A673 (cell line): Measurements from ENCODE around the gene SCO2. TPM values are rescaled to one million over a fixed set of nuclear protein-coding genes. Genes with fewer than 3 reads are reported as not detected.
"Not testable (repeated sequence)": the region's sequence is repeated elsewhere in the genome, so short reads cannot be mapped to it uniquely, and the experiment has no call there.

Source experiments
- BruUV-seq: library from RNA; stranded (reverse); fragments of 400-500 nt; replicated peaks from 2 replicates; lab custom pipeline; 2021; lab: Mats Ljungman, UMichigan
- CTCF ChIA-PET: fragments of 300-600 bp; sonication (Branson Sonifier 250); formaldehyde crosslinking; loops from one replicate; lab custom pipeline; 2022; ENCODE audit warnings: antibody characterized with exemption; lab: Charles Lee
- POLR2A ChIA-PET: fragments of 300-600 bp; sonication (Branson Sonifier 250); formaldehyde crosslinking; loops from one replicate; lab custom pipeline; 2022; ENCODE audit warnings: antibody characterized with exemption; ENCODE audit not compliant: low non-redundant PET; lab: Charles Lee
- DNase-seq: peaks from one replicate; pipeline ENCODE4 v3.0.0-alpha.2; 2015; ENCODE audit warnings: low spot score
- H3K27ac ChIP-seq: fragments of 200-600 bp; sonication (generic); 2 replicates; pipeline ENCODE4 v1.5.1; 2016; ENCODE audit warnings: mixed run types, low read depth, mild to moderate bottlenecking, mixed read lengths, antibody characterized with exemption, low read length; ENCODE audit not compliant: poor library complexity, severe bottlenecking
- H3K27me3 ChIP-seq: fragments of 200-600 bp; sonication (generic); replicated peaks from 2 replicates; pipeline ENCODE4 v1.6.1; 2017; ENCODE audit warnings: mixed run types, low read depth, mild to moderate bottlenecking, mixed read lengths, antibody characterized with exemption, low read length; ENCODE audit not compliant: insufficient read depth, poor library complexity
- H3K36me3 ChIP-seq: fragments of 200-600 bp; sonication (generic); 2 replicates; pipeline ENCODE4 v1.6.1; 2016; ENCODE audit warnings: mixed run types, mild to moderate bottlenecking, mixed read lengths, antibody characterized with exemption, low read length; ENCODE audit not compliant: insufficient read depth, poor library complexity, severe bottlenecking
- H3K4me1 ChIP-seq: fragments of 200-600 bp; sonication (generic); 2 replicates; pipeline ENCODE4 v1.6.1; 2017; ENCODE audit warnings: mixed run types, mild to moderate bottlenecking, mixed read lengths, antibody characterized with exemption, low read length; ENCODE audit not compliant: insufficient read depth, poor library complexity, severe bottlenecking
- H3K4me3 ChIP-seq: fragments of 200-600 bp; sonication (generic); 2 replicates; pipeline ENCODE4 v1.5.1; 2016; ENCODE audit warnings: low read depth, mixed run types, mild to moderate bottlenecking, mixed read lengths, low read length; ENCODE audit not compliant: poor library complexity, severe bottlenecking
- H3K9me3 ChIP-seq: fragments of 200-600 bp; sonication (generic); 2 replicates; pipeline ENCODE4 v1.6.1; 2016; ENCODE audit warnings: mixed run types, low read depth, mild to moderate bottlenecking, mixed read lengths, antibody characterized with exemption, low read length; ENCODE audit not compliant: poor library complexity, severe bottlenecking
- CTCF ChIP-seq: fragments of 300-800, 200-600 bp; sonication (generic); conservative IDR thresholded peaks from 2 replicates; pipeline ENCODE4 v1.5.1; 2017; ENCODE audit warnings: low read depth, mild to moderate bottlenecking, antibody characterized with exemption, low read length, moderate library complexity, mixed read lengths
- EZH2 ChIP-seq: fragments of 200-600 bp; sonication (generic); IDR thresholded peaks from 2 replicates; pipeline ENCODE4 v1.6.1; 2017; ENCODE audit warnings: borderline replicate concordance, low read depth, mild to moderate bottlenecking, mixed read lengths, antibody characterized with exemption, low read length; ENCODE audit not compliant: poor library complexity, severe bottlenecking
- intact Hi-C: fragments of 100-400 bp; cut with micrococcal nuclease; formaldehyde crosslinking; loops from one replicate; pipeline ENCODE4 v1.10.0; 2022; ENCODE audit not compliant: unreplicated experiment
- total RNA-seq: library from RNA; stranded (reverse); gene quantifications from 2 replicates; pipeline ENCODE4 v1.2.3, GENCODE V29; 2021

The SCO2 gene
- total RNA-seq, 1 experiment from 2014 or later: 5.4 TPM

GRCh38 chr22:50535113-50535512 lies 9.7 kb upstream of the SCO2 start:
- peaks cover 18% of the 10 kb centered on the region for H3K27me3 ChIP-seq
- intact Hi-C loops: no loop called here
- no TSS peak for BruUV-seq
- no peak for TF ChIP-seq CTCF
- no peak for TF ChIP-seq EZH2
- no peaks in the 10 kb centered on the region for H3K9me3 ChIP-seq
- no peak for DNase-seq
- peaks cover 23% of the 10 kb centered on the region for H3K4me1 ChIP-seq
- no peak overlapping the region for H3K4me3 ChIP-seq
- ChIA-PET CTCF (interaction anchor here (1.4 kb wide), 1 partner anchor 9 kb away, joined by 13 read pairs; the partner anchor contains the start of gene SCO2), POLR2A (no interaction called here)
- no peak overlapping the region for H3K27ac ChIP-seq
- H3K36me3 ChIP-seq: no peaks in the 10 kb centered on the region

- H3K36me3 ChIP-seq, intact Hi-C loops: not testable (repeated sequence)
Observed at GRCh38 chr22:50533856-50534711, 8.7 kb upstream of the SCO2 start.

GRCh38 chr22:50532824-50533796 lies 7.7 kb upstream of the SCO2 start:
- no TSS peak for BruUV-seq
- CTCF ChIA-PET: no interaction called here
- Histone ChIP-seq H3K4me1 (peaks cover 17% of the 10 kb centered on the region), H3K27me3 (peaks cover 23% of the 10 kb centered on the region), H3K4me3 (no peak overlapping the region), H3K9me3 (no peaks in the 10 kb centered on the region), H3K27ac (no peak overlapping the region), H3K36me3 (no peaks in the 10 kb centered on the region)
- no peak for DNase-seq
- TF ChIP-seq CTCF (no peak), EZH2 (no peak)
- POLR2A ChIA-PET: no interaction called here
- intact Hi-C loops: no loop called here

More at GRCh38 chr22:50533856-50534711, 8.7 kb upstream of the SCO2 start:
- POLR2A ChIA-PET, BruUV-seq, DNase-seq, H3K9me3 ChIP-seq, CTCF ChIA-PET, H3K4me3 ChIP-seq, H3K27ac ChIP-seq: not testable (repeated sequence)
- Histone ChIP-seq H3K27me3 (peaks cover 23% of the 10 kb centered on the region), H3K4me1 (peaks cover 17% of the 10 kb centered on the region)
